ENCODE data around the gene OR8J1.

DNA sequence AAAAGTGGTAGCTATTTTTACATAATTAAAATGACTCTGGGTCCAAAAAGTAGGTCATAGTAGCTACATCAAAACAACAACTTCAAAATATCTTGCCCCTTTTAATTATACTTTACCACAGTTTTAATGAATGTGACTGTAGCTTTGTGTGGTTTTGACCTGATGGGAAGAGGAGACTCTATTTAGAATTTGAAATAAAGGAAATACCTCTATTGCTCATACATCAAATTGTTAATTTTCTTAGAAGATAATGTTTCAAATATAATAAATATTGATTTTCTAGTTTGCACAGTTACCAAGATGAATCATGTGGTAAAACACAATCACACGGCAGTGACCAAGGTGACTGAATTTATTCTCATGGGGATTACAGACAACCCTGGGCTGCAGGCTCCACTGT, 8.4 kb upstream of the OR8J1 start, which contains the start of gene OR8K1:
- no peak for TF ChIP-seq EZH2 (IDR thresholded peaks at IDR 0.05)
- no peak for TF ChIP-seq POLR2AphosphoS5 (IDR thresholded peaks at IDR 0.05; ENCODE audit: borderline replicate concordance, low read depth, low read length)

Data from SK-N-MC (cell line).